GM21529 (cell line): ENCODE results near the gene PLA2G4D.

Experiments used
- ATAC-seq: cut with Tn5 transposase; IDR thresholded peaks from one replicate; pipeline ENCODE4 v1.9.1; 2021; ENCODE audit not compliant: unreplicated experiment

The PLA2G4D gene

GRCh38 chr15:42094512-42094963 lies at the start of gene PLA2G4D:
PLA2G4D (minus strand) TSS chr15:42094562; CDS start chr15:42094459, 103 bp downstream.
- no peak for ATAC-seq

- no peak for ATAC-seq
Observed at GRCh38 chr15:42143356-42143755, 49.0 kb upstream of the PLA2G4D start.

GRCh38 chr15:42141795-42142667 lies 47.7 kb upstream of the PLA2G4D start:
- ATAC-seq: no peak

- ATAC-seq: no peak
Observed at GRCh38 chr15:42141246-42141645, 46.9 kb upstream of the PLA2G4D start.

GRCh38 chr15:42140383-42141070 lies 46.2 kb upstream of the PLA2G4D start:
- no peak for ATAC-seq

- ATAC-seq: no peak
Observed at GRCh38 chr15:42139596-42139995, 45.2 kb upstream of the PLA2G4D start.

GRCh38 chr15:42138968-42139386 lies 44.6 kb upstream of the PLA2G4D start:
- ATAC-seq: no peak

- no peak for ATAC-seq
Observed at GRCh38 chr15:42138411-42138810, 44.0 kb upstream of the PLA2G4D start.

GRCh38 chr15:42137461-42138261 lies 43.3 kb upstream of the PLA2G4D start:
- ATAC-seq: no peak

GRCh38 chr15:42136513-42136912 lies 42.2 kb upstream of the PLA2G4D start:
- ATAC-seq: no peak

GRCh38 chr15:42135351-42135750 lies 41.0 kb upstream of the PLA2G4D start:
- ATAC-seq: no peak

GRCh38 chr15:42134617-42135245 lies 40.4 kb upstream of the PLA2G4D start:
- no peak for ATAC-seq

- ATAC-seq: no peak
Observed at GRCh38 chr15:42133886-42134502, 39.6 kb upstream of the PLA2G4D start.

GRCh38 chr15:42133356-42133755 lies 39.0 kb upstream of the PLA2G4D start:
- no peak for ATAC-seq

- no peak for ATAC-seq
Observed at GRCh38 chr15:42131826-42132806, 37.8 kb upstream of the PLA2G4D start.

GRCh38 chr15:42131006-42131405 lies 36.6 kb upstream of the PLA2G4D start:
- no peak for ATAC-seq

GRCh38 chr15:42130246-42130986 lies 36.1 kb upstream of the PLA2G4D start:
- ATAC-seq: no peak

GRCh38 chr15:42129364-42129763 lies 35.0 kb upstream of the PLA2G4D start:
- no peak for ATAC-seq
